GM06990 (cell line): ENCODE measurements around the gene QPRT.
A peak's percentile ranks its signal among the peaks of the same experiment; 100 is the strongest.

ENCODE experiments used
- DNase-seq: peaks from one replicate; pipeline ENCODE4 v3.0.0-alpha.2; 2011; ENCODE audit not compliant: insufficient read length; ENCODE audit errors: extremely low read depth
- H3K27me3 ChIP-seq: replicated peaks from 2 replicates; pipeline ENCODE4 v1.6.0; 2011; ENCODE audit warnings: low read length; ENCODE audit not compliant: control insufficient read depth, insufficient read depth
- H3K36me3 ChIP-seq: 2 replicates; pipeline ENCODE4 v1.5.1; 2011; ENCODE audit warnings: low read length; ENCODE audit not compliant: control insufficient read depth, insufficient read depth
- H3K4me3 ChIP-seq: replicated peaks from 2 replicates; pipeline ENCODE4 v1.5.1; 2011; ENCODE audit warnings: low read depth, mild to moderate bottlenecking, control low read depth, low read length
- TF ChIP-seq, protein P1 (sequence below): IDR thresholded peaks from 2 replicates; pipeline ENCODE4 v1.5.1; 2011; ENCODE audit warnings: low read length, control low read depth, mild to moderate bottlenecking, inconsistent platforms; ENCODE audit not compliant: insufficient read depth, poor library complexity, severe bottlenecking

Gene QPRT

DNA sequence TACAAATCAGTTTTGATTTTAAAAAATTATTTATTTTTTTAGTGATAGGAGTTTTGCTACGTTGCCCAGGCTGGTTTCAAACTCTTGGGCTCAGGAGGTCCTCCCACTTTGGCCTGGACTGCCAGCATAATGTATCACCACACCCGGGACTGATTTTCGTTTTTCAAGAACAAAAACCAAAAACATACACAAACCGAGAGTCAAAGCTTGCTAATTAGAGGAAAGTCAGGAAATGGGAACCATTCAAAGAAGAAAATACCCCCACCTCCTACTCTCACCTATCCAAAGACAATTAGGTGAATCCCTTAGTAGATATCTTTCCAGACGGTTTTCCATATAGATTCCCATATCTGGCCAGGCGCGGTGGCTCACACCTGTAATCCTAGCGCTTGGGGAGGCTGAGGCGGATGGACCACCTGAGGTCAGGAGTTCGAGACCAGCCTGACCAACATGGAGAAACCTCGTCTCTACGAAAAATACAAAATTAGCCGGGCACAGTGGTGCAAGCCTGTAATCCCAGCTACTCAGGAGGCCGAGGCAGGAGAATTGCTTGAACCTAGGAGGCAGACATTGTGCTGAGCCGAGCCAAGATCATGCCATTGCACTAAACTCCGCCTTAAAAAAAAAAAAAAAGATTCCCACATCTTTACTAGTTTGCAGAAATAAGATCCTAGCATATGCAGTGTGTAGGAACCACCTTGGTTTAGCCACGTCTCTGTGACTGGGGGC lies 16.8 kb upstream of the QPRT start:
- Histone ChIP-seq H3K27me3 (no peaks in the 10 kb centered on the region), H3K4me3 (peak overlapping the region; percentile 98), H3K36me3 (peaks cover 9% of the 10 kb centered on the region)
- TF ChIP-seq, protein P1, sequence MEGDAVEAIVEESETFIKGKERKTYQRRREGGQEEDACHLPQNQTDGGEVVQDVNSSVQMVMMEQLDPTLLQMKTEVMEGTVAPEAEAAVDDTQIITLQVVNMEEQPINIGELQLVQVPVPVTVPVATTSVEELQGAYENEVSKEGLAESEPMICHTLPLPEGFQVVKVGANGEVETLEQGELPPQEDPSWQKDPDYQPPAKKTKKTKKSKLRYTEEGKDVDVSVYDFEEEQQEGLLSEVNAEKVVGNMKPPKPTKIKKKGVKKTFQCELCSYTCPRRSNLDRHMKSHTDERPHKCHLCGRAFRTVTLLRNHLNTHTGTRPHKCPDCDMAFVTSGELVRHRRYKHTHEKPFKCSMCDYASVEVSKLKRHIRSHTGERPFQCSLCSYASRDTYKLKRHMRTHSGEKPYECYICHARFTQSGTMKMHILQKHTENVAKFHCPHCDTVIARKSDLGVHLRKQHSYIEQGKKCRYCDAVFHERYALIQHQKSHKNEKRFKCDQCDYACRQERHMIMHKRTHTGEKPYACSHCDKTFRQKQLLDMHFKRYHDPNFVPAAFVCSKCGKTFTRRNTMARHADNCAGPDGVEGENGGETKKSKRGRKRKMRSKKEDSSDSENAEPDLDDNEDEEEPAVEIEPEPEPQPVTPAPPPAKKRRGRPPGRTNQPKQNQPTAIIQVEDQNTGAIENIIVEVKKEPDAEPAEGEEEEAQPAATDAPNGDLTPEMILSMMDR = no peak
- no peak for DNase-seq

GRCh38 chr16:29662729-29663015 lies 16.3 kb upstream of the QPRT start:
- H3K36me3 ChIP-seq = peaks cover 10% of the 10 kb centered on the region
- peak; percentile 78 for DNase-seq
- no peaks in the 10 kb centered on the region for H3K27me3 ChIP-seq
- TF ChIP-seq, protein P1 = no peak
- H3K4me3 ChIP-seq = peak overlapping the region; percentile 98

DNA sequence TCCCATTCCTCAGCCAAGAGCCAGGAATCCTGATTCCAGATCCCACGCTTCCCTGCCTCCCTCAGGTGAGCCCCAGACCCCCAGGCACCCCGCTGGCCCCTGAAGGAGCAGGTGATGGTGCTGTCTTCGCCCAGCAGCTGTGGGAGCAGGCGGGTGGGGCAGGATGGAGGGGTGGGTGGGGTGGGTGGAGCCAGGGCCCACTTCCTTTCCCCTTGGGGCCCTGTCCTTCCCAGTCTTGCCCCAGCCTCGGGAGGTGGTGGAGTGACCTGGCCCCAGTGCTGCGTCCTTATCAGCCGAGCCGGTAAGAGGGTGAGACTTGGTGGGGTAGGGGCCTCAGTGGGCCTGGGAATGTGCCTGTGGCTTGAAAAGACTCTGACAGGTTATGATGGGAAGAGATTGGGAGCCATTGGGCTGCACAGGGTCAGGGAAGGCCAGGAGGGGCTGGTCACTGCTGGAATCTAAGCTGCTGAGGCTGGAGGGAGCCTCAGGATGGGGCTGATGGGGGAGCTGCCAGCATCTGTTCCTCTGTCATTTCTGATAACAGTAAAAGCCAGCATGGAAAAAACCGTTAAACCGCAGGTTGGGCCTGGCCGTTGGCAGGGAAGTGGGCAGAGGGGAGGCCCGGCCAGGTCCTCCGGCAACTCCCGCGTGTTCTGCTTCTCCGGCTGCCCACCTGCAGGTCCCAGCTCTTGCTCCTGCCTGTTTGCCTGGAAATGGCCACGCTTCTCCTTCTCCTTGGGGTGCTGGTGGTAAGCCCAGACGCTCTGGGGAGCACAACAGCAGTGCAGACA lies 15.8 kb upstream of the QPRT start, which contains the start of gene SPN:
Gene SPN (plus strand): TSS at position 232 of the 791 bp plus-strand sequence. CDS start 482 bp downstream, at position 714.
- DNase-seq = peak; percentile 78
- H3K4me3 ChIP-seq = peak within 1 kb of the TSS; percentile 98
- no peaks in the 10 kb centered on the region for H3K27me3 ChIP-seq
- H3K36me3 ChIP-seq = peaks cover 11% of the 10 kb centered on the region
- TF ChIP-seq, protein P1 = no peak

- Histone ChIP-seq H3K36me3 (peaks cover 11% of the 10 kb centered on the region), H3K4me3 (peak overlapping the region; percentile 98), H3K27me3 (no peaks in the 10 kb centered on the region)
- TF ChIP-seq, protein P1 = no peak
- DNase-seq = no peak
These were observed 15.2 kb upstream of the QPRT start for GRCh38 chr16:29663807-29664090.

DNA sequence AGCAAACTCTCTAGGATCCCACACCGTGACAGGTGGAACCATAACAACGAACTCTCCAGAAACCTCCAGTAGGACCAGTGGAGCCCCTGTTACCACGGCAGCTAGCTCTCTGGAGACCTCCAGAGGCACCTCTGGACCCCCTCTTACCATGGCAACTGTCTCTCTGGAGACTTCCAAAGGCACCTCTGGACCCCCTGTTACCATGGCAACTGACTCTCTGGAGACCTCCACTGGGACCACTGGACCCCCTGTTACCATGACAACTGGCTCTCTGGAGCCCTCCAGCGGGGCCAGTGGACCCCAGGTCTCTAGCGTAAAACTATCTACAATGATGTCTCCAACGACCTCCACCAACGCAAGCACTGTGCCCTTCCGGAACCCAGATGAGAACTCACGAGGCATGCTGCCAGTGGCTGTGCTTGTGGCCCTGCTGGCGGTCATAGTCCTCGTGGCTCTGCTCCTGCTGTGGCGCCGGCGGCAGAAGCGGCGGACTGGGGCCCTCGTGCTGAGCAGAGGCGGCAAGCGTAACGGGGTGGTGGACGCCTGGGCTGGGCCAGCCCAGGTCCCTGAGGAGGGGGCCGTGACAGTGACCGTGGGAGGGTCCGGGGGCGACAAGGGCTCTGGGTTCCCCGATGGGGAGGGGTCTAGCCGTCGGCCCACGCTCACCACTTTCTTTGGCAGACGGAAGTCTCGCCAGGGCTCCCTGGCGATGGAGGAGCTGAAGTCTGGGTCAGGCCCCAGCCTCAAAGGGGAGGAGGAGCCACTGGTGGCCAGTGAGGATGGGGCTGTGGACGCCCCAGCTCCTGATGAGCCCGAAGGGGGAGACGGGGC lies 14.7 kb upstream of the QPRT start:
- TF ChIP-seq, protein P1 = peak; percentile 48
- DNase-seq = peak; percentile 45
- Histone ChIP-seq H3K36me3 (peaks cover 11% of the 10 kb centered on the region), H3K27me3 (no peaks in the 10 kb centered on the region), H3K4me3 (peak overlapping the region; percentile 98)
